T-helper 2 cell (primary cell): ENCODE results near the gene TMPRSS13.
A peak's percentile ranks its signal among the peaks of the same experiment; 100 is the strongest.
"Not testable (repeated sequence)": the region's sequence is repeated elsewhere in the genome, so short reads cannot be mapped to it uniquely, and the experiment has no call there.

Source experiments
- DNase-seq, 5 experiments: peaks; one replicate each; pipeline versions ENCODE4 v3.0.0 to v3.0.0-alpha.2; 2012 to 2022

Gene TMPRSS13

GRCh38 chr11:117929916-117930570 is 841 bp upstream of the TMPRSS13 start:
- no peak for DNase-seq

DNA sequence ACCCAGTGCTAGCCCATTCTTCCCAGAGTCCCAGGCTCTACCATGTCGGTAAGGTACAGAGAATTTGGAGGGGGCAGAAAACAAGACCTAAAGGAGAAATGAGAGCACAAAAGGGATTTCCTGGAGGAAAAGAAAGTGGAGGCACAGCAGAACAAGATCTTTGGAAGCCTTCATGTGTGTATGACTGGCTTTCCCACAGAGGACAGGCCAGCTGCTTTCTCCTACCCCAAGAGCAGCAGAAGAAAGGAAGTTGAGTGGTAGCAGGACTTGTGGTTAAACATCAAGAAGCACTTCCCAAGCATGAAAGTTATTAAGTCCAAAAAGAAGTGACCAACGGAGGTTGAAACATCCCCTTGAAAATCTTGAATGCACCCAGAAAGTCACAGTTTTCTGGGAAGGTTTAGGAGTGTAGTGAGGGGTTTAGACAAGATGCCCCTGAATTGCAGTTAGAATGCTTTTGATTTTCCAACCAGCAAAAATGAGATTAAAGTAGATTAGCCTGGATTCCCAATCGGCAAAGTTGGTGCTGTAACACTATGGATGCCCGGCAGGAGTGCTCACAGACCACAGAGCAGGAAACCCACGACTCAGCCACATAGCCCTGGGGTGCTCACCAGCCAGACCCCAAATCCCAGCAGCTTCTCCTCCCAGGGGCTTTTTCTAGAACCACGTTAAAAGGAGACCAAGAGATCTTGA is 608 bp downstream of the TMPRSS13 start:
- DNase-seq, result no peak

- no peak for DNase-seq
Measured at GRCh38 chr11:117927926-117928325, 1.3 kb downstream of the TMPRSS13 start.

GRCh38 chr11:117926166-117926565 is 3.0 kb downstream of the TMPRSS13 start:
- not testable (repeated sequence) for DNase-seq

- no peak for DNase-seq
Measured at GRCh38 chr11:117925198-117925925, 3.8 kb downstream of the TMPRSS13 start.

DNA sequence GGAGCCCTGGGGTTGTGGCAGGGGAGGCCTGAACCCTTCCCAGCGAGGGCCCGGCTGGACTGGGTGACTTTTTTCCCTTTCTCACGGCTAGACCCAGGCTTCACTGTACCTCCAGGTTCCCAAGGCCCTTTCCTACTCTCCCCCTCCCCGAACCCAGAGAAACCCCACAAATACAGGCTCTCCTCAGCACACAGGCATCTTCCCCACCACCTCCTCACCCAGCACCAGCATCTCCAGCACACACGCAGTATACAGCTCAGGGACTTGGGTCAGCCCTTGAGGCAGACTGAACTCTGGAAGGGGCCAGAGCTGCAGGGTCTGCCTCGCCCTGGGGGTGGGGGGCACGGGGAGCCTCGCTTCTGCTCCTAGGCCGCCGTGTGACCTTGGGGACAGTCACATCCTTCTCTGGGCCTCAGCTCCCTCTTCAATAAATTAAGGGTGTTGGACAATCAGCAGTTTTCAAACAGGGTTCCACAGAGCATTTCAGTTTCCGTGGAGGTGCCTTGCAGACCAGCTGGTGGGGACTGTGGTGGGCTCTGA is 4.5 kb downstream of the TMPRSS13 start:
- no peak for DNase-seq

DNA sequence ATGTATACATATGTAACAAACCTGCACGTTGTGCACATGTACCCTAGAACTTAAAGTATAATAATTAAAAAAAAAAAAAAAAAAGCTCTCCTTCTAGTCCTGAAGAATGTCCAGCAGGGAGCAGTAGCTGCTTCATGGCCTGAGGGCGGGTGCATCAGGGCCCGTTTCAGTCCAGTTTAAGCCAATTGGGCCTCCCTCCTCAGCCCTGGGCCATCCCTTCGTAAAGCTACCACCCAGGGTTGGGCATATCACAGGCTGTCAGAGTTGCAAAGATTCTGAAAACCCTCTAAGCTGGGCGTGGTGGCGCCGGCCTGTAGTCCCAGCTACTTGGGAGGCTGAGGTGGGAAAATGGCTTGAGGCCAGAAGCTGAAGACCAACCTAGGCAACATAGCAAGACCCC is 5.4 kb downstream of the TMPRSS13 start:
- no peak for DNase-seq

DNA sequence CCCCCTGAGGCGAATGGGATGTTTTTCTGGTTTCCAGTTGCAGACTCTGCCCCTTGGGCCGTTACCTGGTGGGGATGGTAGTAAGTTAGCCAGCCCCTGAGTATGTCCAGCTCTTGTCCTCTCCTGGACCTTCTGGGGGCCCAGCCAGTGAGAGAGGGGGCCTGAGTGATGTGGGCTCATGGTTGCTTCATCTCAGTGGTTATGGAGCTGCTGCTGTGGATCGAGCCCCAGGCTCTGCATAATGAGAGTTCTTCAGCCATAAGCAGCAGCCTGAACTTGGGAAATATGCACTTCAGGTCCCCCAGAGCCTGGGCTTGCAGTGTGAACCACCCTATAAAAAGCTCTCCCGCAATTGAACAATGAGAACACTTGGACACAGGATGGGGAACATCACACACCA is 5.9 kb downstream of the TMPRSS13 start:
- DNase-seq, result no peak

DNA sequence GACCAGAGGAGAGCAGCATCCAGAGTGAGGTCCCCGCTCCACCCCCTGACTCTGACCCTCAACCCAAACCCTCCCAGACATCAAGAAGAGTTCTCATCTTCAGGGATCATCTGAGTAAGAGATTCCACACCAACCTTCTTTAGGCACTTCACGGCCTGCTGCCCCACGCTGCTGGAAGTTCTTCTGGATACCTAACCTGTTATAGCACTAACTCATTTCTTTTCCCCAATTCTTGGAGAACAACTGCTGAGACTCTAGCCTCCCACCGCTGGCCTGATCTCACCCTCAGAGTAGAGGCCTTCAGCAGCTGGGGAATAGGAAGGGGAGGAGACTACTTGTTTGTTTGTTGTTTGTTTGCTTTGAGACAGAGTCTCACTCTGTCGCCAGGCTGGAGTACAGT is 7.3 kb downstream of the TMPRSS13 start:
- no peak for DNase-seq

DNA sequence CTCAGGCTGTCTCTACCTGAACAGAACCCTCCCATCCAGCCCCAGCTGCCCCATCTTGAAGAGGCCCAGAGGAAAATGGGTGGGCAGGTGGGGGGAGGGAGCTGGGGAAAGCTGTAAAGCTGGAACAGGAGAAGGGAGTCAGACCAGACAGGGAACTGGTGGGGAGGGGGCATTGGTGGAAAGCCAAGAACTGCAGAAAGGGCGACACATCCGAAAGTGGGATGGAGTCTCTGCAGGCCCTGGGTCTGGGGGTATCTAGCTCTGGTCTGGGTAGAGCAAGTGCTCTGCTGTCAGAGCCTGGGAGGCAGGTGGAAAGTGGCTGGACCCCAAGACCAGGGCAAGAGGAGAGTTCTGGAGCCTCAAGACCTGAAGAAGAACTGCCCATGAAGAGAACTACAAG is 7.7 kb downstream of the TMPRSS13 start:
- no peak for DNase-seq

DNA sequence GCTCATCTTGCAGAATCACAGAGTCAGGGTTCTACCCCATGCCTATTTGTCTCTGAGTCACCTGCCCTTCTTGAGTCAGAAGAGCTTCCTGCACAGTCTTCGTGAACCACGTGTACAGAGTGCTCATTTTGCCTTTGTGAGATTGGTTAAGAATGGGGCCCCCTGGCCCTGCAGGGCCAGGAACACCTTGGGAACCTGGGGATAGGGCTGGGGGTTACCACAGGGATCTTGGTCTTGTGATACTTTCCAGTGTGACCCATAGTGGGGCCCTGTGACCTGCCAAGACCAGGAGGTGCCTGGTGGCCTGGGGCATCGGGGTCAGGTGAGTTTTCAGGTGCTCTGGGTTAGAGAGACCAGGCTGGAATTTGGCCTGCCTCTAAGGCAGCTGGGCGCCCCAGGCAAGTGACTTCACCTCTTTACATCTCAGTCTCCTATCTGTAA is 9.4 kb downstream of the TMPRSS13 start:
- DNase-seq, result peak in 1 of 5 experiments; percentile 34

DNA sequence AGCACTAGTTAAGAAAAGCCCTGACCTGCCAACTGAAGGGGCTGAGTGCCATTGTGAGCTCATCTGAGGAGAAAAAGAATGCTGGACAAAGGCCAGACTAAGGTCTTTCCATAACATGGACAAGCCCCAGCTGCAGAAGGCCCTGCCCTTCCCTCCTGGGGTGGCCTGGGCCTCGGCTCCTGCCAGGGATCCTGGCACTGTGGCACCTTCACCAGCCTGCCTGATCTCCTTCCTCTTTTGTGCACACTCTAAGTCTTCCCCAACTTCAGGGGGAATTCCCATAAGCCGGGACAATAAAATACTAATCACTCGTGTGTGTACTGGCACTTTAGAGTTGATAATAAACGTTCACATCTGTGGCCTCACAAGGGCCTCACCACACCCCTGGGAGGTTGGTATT is 9.9 kb downstream of the TMPRSS13 start:
- no peak for DNase-seq

- DNase-seq, result no peak
Measured at GRCh38 chr11:117918366-117919255, 10.6 kb downstream of the TMPRSS13 start.

- DNase-seq, result no peak
Measured at GRCh38 chr11:117917591-117918151, 11.5 kb downstream of the TMPRSS13 start.

- DNase-seq, result no peak
Measured at GRCh38 chr11:117916956-117917355, 12.2 kb downstream of the TMPRSS13 start.

GRCh38 chr11:117915672-117916235 is 13.4 kb downstream of the TMPRSS13 start:
- no peak for DNase-seq

DNA sequence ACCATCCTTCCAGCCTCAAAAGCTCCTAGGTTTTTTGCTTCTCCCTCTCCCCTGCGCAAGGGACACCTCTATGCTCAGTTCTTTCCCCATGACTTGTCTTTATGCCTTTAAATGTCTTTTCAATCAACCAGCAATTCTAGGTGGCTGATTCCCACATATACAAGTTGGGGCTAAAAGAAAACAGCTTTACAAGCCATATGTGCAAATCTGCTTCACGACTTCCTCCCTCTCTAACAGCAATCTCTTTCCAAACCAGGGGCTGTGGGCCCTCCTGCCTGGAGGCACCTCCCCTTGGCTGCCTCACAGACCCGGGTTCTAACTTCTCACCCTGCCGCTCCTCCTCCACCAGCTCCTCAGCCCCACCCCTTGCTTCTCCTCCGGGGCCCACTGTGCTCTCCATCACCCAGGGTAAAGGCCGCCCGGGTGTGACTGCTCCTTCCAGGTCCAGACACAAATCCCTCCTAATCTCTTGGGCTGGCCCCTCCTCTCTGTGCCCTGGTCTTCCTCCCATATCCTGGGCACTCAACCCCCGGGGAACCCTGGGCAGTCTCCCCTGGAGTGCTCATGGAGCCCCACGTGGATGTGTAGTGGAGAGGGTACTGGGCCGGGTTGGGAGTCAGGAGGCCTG is 14.1 kb downstream of the TMPRSS13 start:
- DNase-seq, result no peak

- no peak for DNase-seq
Measured at GRCh38 chr11:117914398-117914761, 14.8 kb downstream of the TMPRSS13 start.

DNA sequence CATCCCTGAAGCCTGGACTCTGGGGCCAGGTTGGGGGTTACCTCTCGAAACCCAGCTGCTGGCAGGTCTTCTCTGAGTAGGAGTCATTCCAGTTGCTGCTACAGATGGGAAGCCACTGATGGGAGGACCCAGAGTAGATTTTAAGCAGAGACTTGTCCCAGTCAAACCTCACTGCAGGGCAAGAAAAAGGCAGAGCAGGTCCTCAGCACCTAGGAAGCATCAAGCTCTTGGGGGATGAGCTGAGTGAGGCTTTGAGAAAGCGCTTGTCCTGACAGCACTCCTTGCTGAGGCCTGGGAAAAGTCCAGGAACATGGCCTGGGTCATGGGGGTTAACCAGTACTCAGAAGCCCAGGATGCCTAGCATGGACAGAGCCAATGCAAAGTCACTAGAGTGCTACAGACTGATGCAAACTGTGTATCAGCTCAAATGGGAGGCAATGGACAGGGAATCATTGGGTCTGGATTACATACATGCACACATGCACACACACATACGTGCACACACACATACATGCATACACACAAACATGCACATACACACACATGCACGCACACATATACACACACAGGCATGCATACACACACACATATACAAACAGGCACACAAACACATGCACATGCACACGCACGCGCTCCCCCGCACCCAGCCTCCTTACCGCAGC is 15.3 kb downstream of the TMPRSS13 start:
- DNase-seq, result no peak

- peak in 1 of 5 experiments; percentile 34 for DNase-seq
Measured at GRCh38 chr11:117912497-117912896, 16.7 kb downstream of the TMPRSS13 start.

- no peak for DNase-seq
Measured at GRCh38 chr11:117911694-117912093, 17.5 kb downstream of the TMPRSS13 start.
